ENCODE data around the gene RPS19BP1.
A peak's percentile ranks its signal among the peaks of the same experiment; 100 is the strongest.

Gene RPS19BP1

GRCh38 chr22:39567135-39567946 lies 34.8 kb upstream of the RPS19BP1 start:
- TF ChIP-seq CTCF (IDR thresholded peaks at IDR 0.05; ENCODE audit: low read depth, low read length): no peak
- no peak for DNase-seq (ENCODE audit: extremely low read depth, low read depth)

GRCh38 chr22:39565414-39565944 lies 32.9 kb upstream of the RPS19BP1 start:
- TF ChIP-seq CTCF (IDR thresholded peaks at IDR 0.05; ENCODE audit: low read depth, low read length): no peak
- DNase-seq (ENCODE audit: extremely low read depth, low read depth): no peak

- TF ChIP-seq CTCF (IDR thresholded peaks at IDR 0.05; ENCODE audit: low read depth, low read length): no peak
- DNase-seq (ENCODE audit: extremely low read depth, low read depth): no peak
Observed at GRCh38 chr22:39563571-39564428, 31.3 kb upstream of the RPS19BP1 start.

- no peak for DNase-seq (ENCODE audit: extremely low read depth, low read depth)
- TF ChIP-seq CTCF (IDR thresholded peaks at IDR 0.05; ENCODE audit: low read depth, low read length): no peak
Observed at GRCh38 chr22:39562839-39563489, 30.4 kb upstream of the RPS19BP1 start.

GRCh38 chr22:39560127-39560526 lies 27.6 kb upstream of the RPS19BP1 start:
- DNase-seq (ENCODE audit: extremely low read depth, low read depth): no peak
- TF ChIP-seq CTCF (IDR thresholded peaks at IDR 0.05; ENCODE audit: low read depth, low read length): no peak

GRCh38 chr22:39559456-39560105 lies 27.0 kb upstream of the RPS19BP1 start:
- TF ChIP-seq CTCF (IDR thresholded peaks at IDR 0.05; ENCODE audit: low read depth, low read length): peak; percentile 35
- no peak for DNase-seq (ENCODE audit: extremely low read depth, low read depth)

All from AG09319 (cell line).